GM21529 (cell line): Measurements from ENCODE around the gene CSRP1.
"Not testable (repeated sequence)": the region's sequence is repeated elsewhere in the genome, so short reads cannot be mapped to it uniquely, and the experiment has no call there.

ENCODE experiments used
- ATAC-seq: cut with Tn5 transposase; IDR thresholded peaks from one replicate; pipeline ENCODE4 v1.9.1; 2021; ENCODE audit not compliant: unreplicated experiment

CSRP1 gene

GRCh38 chr1:201506557-201507359, at the start of gene CSRP1:
Gene CSRP1 (minus strand): TSS chr1:201507123. CDS start chr1:201496303, 10,820 bp downstream.
- ATAC-seq, result peak; percentile 85

- no peak for ATAC-seq
These were observed 48.6 kb upstream of the CSRP1 start for GRCh38 chr1:201555593-201555945.

GRCh38 chr1:201554789-201555592, 48.1 kb upstream of the CSRP1 start:
- no peak for ATAC-seq

GRCh38 chr1:201554190-201554600, 47.3 kb upstream of the CSRP1 start:
- no peak for ATAC-seq

- no peak for ATAC-seq
These were observed 46.7 kb upstream of the CSRP1 start for GRCh38 chr1:201553496-201554189.

- ATAC-seq, result no peak
These were observed 46.0 kb upstream of the CSRP1 start for GRCh38 chr1:201552941-201553351.

GRCh38 chr1:201551877-201552731, 45.2 kb upstream of the CSRP1 start:
- no peak for ATAC-seq

GRCh38 chr1:201551096-201551495, 44.2 kb upstream of the CSRP1 start:
- ATAC-seq, result no peak

- ATAC-seq, result not testable (repeated sequence)
These were observed 42.6 kb upstream of the CSRP1 start for GRCh38 chr1:201549522-201549921.

- ATAC-seq, result no peak
These were observed 39.0 kb upstream of the CSRP1 start for GRCh38 chr1:201545851-201546492.

GRCh38 chr1:201544710-201545109, 37.8 kb upstream of the CSRP1 start:
- no peak for ATAC-seq

GRCh38 chr1:201543871-201544642, 37.1 kb upstream of the CSRP1 start:
- ATAC-seq, result no peak

- no peak for ATAC-seq
These were observed 35.5 kb upstream of the CSRP1 start for GRCh38 chr1:201542309-201543035.

- ATAC-seq, result no peak
These were observed 34.2 kb upstream of the CSRP1 start for GRCh38 chr1:201540846-201541735.

- no peak for ATAC-seq
These were observed 32.9 kb upstream of the CSRP1 start for GRCh38 chr1:201539561-201540431.

- ATAC-seq, result no peak
These were observed 32.0 kb upstream of the CSRP1 start, which contains the start of gene NAV1 for GRCh38 chr1:201538612-201539551. Gene NAV1 (plus strand): TSS chr1:201539127. CDS start chr1:201622885, 83,758 bp downstream.
